T-helper 17 cell (primary cell): ENCODE results near the gene WDR6. TPM values are rescaled to one million over a fixed set of nuclear protein-coding genes. Genes with fewer than 3 reads are reported as not detected.

Experiments
- ATAC-seq: fragments of 150-1000 bp; cut with Tn5 transposase; 2 replicates; pipeline ENCODE4 v1.10.0; 2021; ENCODE audit warnings: mild to moderate bottlenecking, moderate library complexity
- DNase-seq, 3 donors: peaks; one replicate each; pipeline versions ENCODE4 v3.0.0 to v3.0.0-alpha.2; 2020 to 2021
- H3K9me3 ChIP-seq: one replicate; pipeline ENCODE4 v1.7.0; 2013; ENCODE audit warnings: low read length, mild to moderate bottlenecking; ENCODE audit not compliant: control insufficient read depth, poor library complexity, severe bottlenecking
- H3K27ac Mint-ChIP-seq: one replicate; pipeline ENCODE4 v1.8.0; 2022; ENCODE audit warnings: mild to moderate bottlenecking, moderate library complexity, mixed read lengths
- H3K27me3 Mint-ChIP-seq: one replicate; pipeline ENCODE4 v1.8.0; 2022; ENCODE audit warnings: mixed read lengths
- H3K36me3 Mint-ChIP-seq: one replicate; pipeline ENCODE4 v1.8.0; 2022; ENCODE audit warnings: low read depth, mixed read lengths
- H3K4me1 Mint-ChIP-seq: one replicate; pipeline ENCODE4 v1.8.0; 2022; ENCODE audit warnings: mild to moderate bottlenecking, mixed read lengths
- H3K4me3 Mint-ChIP-seq: one replicate; pipeline ENCODE4 v1.8.0; 2022; ENCODE audit warnings: mild to moderate bottlenecking, moderate library complexity, mixed read lengths
- total RNA-seq, 4 donors: library from RNA in 2 of 4; stranded (reverse) in 2 of 4; gene quantifications; one replicate each; pipeline ENCODE4 v1.2.3 and lab custom pipeline; 2022 to 2026

The WDR6 gene
- total RNA-seq, 2 donors from 2014 or later: 181 to 202 TPM

DNA sequence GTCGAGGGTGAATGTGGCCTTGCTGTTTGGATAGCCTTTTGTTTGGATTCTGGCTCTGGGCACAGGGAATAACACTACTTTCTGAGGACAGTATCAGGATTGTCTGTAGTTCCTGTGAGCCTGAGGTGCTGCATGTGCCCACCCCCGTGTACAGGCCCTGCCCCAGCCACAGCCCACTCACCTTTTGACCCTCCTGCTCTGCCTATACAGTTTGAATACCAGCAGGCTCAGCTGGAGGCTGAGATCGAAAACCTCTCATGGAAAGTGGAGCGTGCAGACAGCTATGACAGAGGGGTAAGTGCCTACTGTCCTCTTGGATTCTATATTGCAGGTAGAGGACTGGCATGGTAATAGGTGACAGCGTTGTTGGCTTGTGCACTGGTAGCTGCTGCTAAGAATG lies 24.5 kb upstream of the WDR6 start:
- no peak overlapping the region for H3K4me3 Mint-ChIP-seq
- no peak overlapping the region for H3K27ac Mint-ChIP-seq
- DNase-seq: no peak
- H3K27me3 Mint-ChIP-seq: no peaks in the 10 kb centered on the region
- no peaks in the 10 kb centered on the region for H3K9me3 ChIP-seq
- H3K4me1 Mint-ChIP-seq: peaks cover 4% of the 10 kb centered on the region
- H3K36me3 Mint-ChIP-seq: peaks cover 8% of the 10 kb centered on the region
- no peak for ATAC-seq

- Mint-ChIP-seq H3K27me3 (no peaks in the 10 kb centered on the region), H3K4me3 (no peak overlapping the region), H3K4me1 (peaks cover 7% of the 10 kb centered on the region), H3K36me3 (peaks cover 7% of the 10 kb centered on the region), H3K27ac (no peak overlapping the region)
- ATAC-seq (no peak), DNase-seq (no peak)
- no peaks in the 10 kb centered on the region for H3K9me3 ChIP-seq
Observed at GRCh38 chr3:48983096-48983495, 24.1 kb upstream of the WDR6 start.

DNA sequence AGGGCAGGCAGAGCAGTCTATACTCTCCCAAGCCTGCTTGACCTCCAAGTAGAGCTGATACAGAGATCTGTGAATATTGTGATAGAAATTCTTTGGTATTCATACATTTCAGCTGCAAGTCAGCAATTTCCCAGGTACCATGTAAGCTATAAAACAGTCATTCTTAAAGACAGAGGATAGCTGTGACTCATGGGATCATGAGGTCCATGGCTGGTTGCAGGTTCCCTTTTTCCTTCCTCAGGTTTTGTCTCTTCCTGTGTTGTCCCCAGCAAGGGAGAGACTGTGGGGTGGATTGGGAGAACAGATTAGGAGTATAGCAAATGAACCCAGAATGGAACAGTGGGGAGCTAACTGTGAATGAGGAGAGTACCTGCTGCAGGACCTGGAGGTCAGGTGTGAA lies 22.5 kb upstream of the WDR6 start:
- Mint-ChIP-seq H3K27ac (no peak overlapping the region), H3K4me3 (no peak overlapping the region), H3K4me1 (peaks cover 16% of the 10 kb centered on the region), H3K36me3 (peaks cover 2% of the 10 kb centered on the region), H3K27me3 (no peaks in the 10 kb centered on the region)
- no peak for DNase-seq
- no peak for ATAC-seq
- no peaks in the 10 kb centered on the region for H3K9me3 ChIP-seq

GRCh38 chr3:48985831-48986376 lies 21.3 kb upstream of the WDR6 start:
- DNase-seq (no peak), ATAC-seq (no peak)
- H3K4me1 Mint-ChIP-seq: peaks cover 19% of the 10 kb centered on the region
- no peak overlapping the region for H3K4me3 Mint-ChIP-seq
- no peaks in the 10 kb centered on the region for H3K27me3 Mint-ChIP-seq
- H3K9me3 ChIP-seq: no peaks in the 10 kb centered on the region
- peaks cover 2% of the 10 kb centered on the region for H3K36me3 Mint-ChIP-seq
- peak overlapping the region; percentile 82 for H3K27ac Mint-ChIP-seq

GRCh38 chr3:48989126-48989795 lies 17.9 kb upstream of the WDR6 start:
- DNase-seq (no peak), ATAC-seq (no peak)
- Mint-ChIP-seq H3K4me3 (peak overlapping the region; percentile 91), H3K4me1 (peaks cover 35% of the 10 kb centered on the region), H3K36me3 (peaks cover 2% of the 10 kb centered on the region), H3K27ac (peak overlapping the region; percentile 96), H3K27me3 (no peaks in the 10 kb centered on the region)
- H3K9me3 ChIP-seq: no peaks in the 10 kb centered on the region

- Mint-ChIP-seq H3K4me1 (peaks cover 36% of the 10 kb centered on the region), H3K4me3 (peak within 1 kb of the TSS; percentile 97), H3K27ac (peak within 1 kb of the TSS; percentile 96), H3K27me3 (no peaks in the 10 kb centered on the region), H3K36me3 (peaks cover 2% of the 10 kb centered on the region)
- H3K9me3 ChIP-seq: no peaks in the 10 kb centered on the region
- DNase-seq: peak; percentile 43 to 67 (median 56)
- peak; percentile 63 for ATAC-seq
Observed at GRCh38 chr3:48989796-48990635, 17.2 kb upstream of the WDR6 start, which contains the start of gene P4HTM. TSS of gene P4HTM (plus strand) at chr3:48990241. CDS start at chr3:48990257, 16 bp downstream.

DNA sequence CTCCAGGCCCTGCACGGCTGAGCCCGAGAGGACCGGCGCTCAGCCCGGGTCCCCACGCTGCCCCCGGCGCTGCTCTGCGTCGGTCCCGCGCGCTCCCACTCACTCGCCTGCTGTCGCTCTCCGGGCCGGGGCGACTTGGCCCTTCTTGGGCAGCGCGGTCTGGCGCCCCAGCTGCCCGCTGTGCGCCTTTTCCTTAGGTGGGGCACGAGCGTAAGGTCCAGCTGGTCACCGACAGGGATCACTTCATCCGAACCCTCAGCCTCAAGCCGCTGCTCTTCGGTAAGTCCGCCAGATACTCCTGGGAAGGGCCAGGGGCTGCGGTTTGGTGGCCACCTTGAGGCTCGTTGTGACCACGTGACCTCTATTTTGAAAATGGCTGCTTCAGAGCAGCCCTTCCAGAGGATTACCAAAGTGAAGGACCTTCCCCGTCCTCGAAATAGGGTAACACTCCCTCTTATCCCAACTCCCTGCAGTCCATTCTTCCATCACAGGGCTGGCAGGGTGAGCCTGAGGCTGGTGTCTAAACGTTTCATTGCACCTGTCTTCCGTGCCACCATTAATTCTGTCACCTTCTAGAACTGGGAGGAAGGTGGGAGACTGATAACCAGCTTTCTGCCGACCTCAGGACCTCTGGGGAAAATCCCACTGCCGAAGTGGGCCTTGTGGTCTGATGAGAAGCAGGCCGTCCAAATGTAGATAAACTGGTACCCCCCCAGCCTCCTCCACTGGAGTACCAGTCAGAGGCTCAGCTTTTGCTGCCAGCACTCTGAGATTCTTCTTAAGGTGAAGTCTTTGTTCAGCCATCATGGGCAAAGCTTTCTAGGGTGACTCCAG lies 16.3 kb upstream of the WDR6 start:
- ATAC-seq: peak; percentile 30
- H3K9me3 ChIP-seq: no peaks in the 10 kb centered on the region
- Mint-ChIP-seq H3K4me1 (peaks cover 38% of the 10 kb centered on the region), H3K4me3 (peak overlapping the region; percentile 97), H3K27ac (peak overlapping the region; percentile 88), H3K27me3 (no peaks in the 10 kb centered on the region), H3K36me3 (peaks cover under 1% of the 10 kb centered on the region)
- DNase-seq: peak in 1 of 3 donors; percentile 23

GRCh38 chr3:48991851-48992545 lies 15.2 kb upstream of the WDR6 start:
- no peaks in the 10 kb centered on the region for H3K9me3 ChIP-seq
- peak overlapping the region; percentile 97 for H3K4me3 Mint-ChIP-seq
- peaks cover 38% of the 10 kb centered on the region for H3K4me1 Mint-ChIP-seq
- H3K36me3 Mint-ChIP-seq: no peaks in the 10 kb centered on the region
- ATAC-seq (no peak), DNase-seq (no peak)
- peak overlapping the region; percentile 88 for H3K27ac Mint-ChIP-seq
- no peaks in the 10 kb centered on the region for H3K27me3 Mint-ChIP-seq

GRCh38 chr3:48993834-48994233 lies 13.4 kb upstream of the WDR6 start:
- no peak overlapping the region for H3K4me3 Mint-ChIP-seq
- DNase-seq (no peak), ATAC-seq (no peak)
- H3K36me3 Mint-ChIP-seq: no peaks in the 10 kb centered on the region
- H3K27me3 Mint-ChIP-seq: no peaks in the 10 kb centered on the region
- no peaks in the 10 kb centered on the region for H3K9me3 ChIP-seq
- H3K4me1 Mint-ChIP-seq: peaks cover 33% of the 10 kb centered on the region
- H3K27ac Mint-ChIP-seq: no peak overlapping the region

DNA sequence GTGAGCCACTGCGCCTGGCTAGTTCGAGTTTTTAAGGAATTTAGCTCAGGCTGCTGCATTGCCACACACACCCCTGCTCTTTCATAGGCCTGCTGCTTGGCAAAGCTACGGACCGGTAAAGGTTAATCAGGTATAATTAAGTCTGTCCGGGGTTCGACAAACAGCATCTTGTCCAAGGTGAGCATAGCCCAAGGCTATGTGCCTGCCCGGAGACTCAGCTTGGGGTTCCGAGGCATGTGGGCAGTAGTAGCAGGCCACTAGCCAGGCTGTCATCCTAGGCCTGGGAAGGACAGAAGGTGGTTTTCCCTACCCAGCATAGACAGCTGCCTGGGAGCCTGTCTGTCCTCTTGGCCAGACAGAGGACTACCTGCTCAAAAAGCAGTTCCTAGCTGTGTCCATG lies 10.6 kb upstream of the WDR6 start:
- no peaks in the 10 kb centered on the region for H3K36me3 Mint-ChIP-seq
- no peaks in the 10 kb centered on the region for H3K27me3 Mint-ChIP-seq
- H3K4me1 Mint-ChIP-seq: peaks cover 15% of the 10 kb centered on the region
- H3K9me3 ChIP-seq: no peaks in the 10 kb centered on the region
- H3K27ac Mint-ChIP-seq: peak overlapping the region; percentile 4
- DNase-seq: no peak
- no peak for ATAC-seq
- no peak overlapping the region for H3K4me3 Mint-ChIP-seq

- DNase-seq (no peak), ATAC-seq (no peak)
- no peaks in the 10 kb centered on the region for H3K27me3 Mint-ChIP-seq
- H3K4me1 Mint-ChIP-seq: peaks cover 11% of the 10 kb centered on the region
- H3K9me3 ChIP-seq: no peaks in the 10 kb centered on the region
- peak overlapping the region; percentile 4 for H3K27ac Mint-ChIP-seq
- no peaks in the 10 kb centered on the region for H3K36me3 Mint-ChIP-seq
- H3K4me3 Mint-ChIP-seq: no peak overlapping the region
Observed at GRCh38 chr3:48997102-48997635, 10.0 kb upstream of the WDR6 start.
